ENCODE results near the gene PGBD5.
A peak's percentile ranks its signal among the peaks of the same experiment; 100 is the strongest.

Gene PGBD5

GRCh38 chr1:230368871-230369270, 57.3 kb downstream of the PGBD5 start:
- in situ Hi-C loops (cut with HindIII; ENCODE audit: low pct_ligation_motif_present, low sequenced_read_pairs) = no loop called here
- no peak overlapping the region for H3K27ac ChIP-seq
- no peak for TF ChIP-seq CTCF (IDR thresholded peaks at IDR 0.05; ENCODE audit: low read depth, low read length, missing control alignments)
- no peak for DNase-seq
- no peaks in the 10 kb centered on the region for H3K36me3 ChIP-seq (replicated peaks)
- H3K27me3 ChIP-seq (replicated peaks) = no peaks in the 10 kb centered on the region
- no peak overlapping the region for H3K4me3 ChIP-seq (ENCODE audit: low read depth, low read length)

- Histone ChIP-seq H3K36me3 (replicated peaks) (no peaks in the 10 kb centered on the region), H3K4me3 (ENCODE audit: low read depth, low read length) (no peak overlapping the region), H3K27me3 (replicated peaks) (no peaks in the 10 kb centered on the region), H3K27ac (no peak overlapping the region)
- TF ChIP-seq CTCF (IDR thresholded peaks at IDR 0.05; ENCODE audit: low read depth, low read length, missing control alignments) = no peak
- DNase-seq = no peak
- in situ Hi-C loops (cut with HindIII; ENCODE audit: low pct_ligation_motif_present, low sequenced_read_pairs) = no loop called here
Observed at GRCh38 chr1:230368363-230368762, 57.8 kb downstream of the PGBD5 start.

GRCh38 chr1:230366504-230366915, 59.6 kb downstream of the PGBD5 start:
- H3K27me3 ChIP-seq (replicated peaks) = no peaks in the 10 kb centered on the region
- H3K36me3 ChIP-seq (replicated peaks) = no peaks in the 10 kb centered on the region
- H3K27ac ChIP-seq = no peak overlapping the region
- no peak for TF ChIP-seq CTCF (IDR thresholded peaks at IDR 0.05; ENCODE audit: low read depth, low read length, missing control alignments)
- no peak overlapping the region for H3K4me3 ChIP-seq (ENCODE audit: low read depth, low read length)
- in situ Hi-C loops (cut with HindIII; ENCODE audit: low pct_ligation_motif_present, low sequenced_read_pairs) = no loop called here
- no peak for DNase-seq

- DNase-seq = no peak
- peak; percentile 30 for TF ChIP-seq CTCF (IDR thresholded peaks at IDR 0.05; ENCODE audit: low read depth, low read length, missing control alignments)
- Histone ChIP-seq H3K27ac (no peak overlapping the region), H3K27me3 (replicated peaks) (no peaks in the 10 kb centered on the region), H3K4me3 (ENCODE audit: low read depth, low read length) (no peak overlapping the region), H3K36me3 (replicated peaks) (no peaks in the 10 kb centered on the region)
- in situ Hi-C loops (cut with HindIII; ENCODE audit: low pct_ligation_motif_present, low sequenced_read_pairs) = no loop called here
Observed at GRCh38 chr1:230365723-230366307, 60.3 kb downstream of the PGBD5 start.

- in situ Hi-C loops (cut with HindIII; ENCODE audit: low pct_ligation_motif_present, low sequenced_read_pairs) = no loop called here
- TF ChIP-seq CTCF (IDR thresholded peaks at IDR 0.05; ENCODE audit: low read depth, low read length, missing control alignments) = no peak
- H3K4me3 ChIP-seq (ENCODE audit: low read depth, low read length) = no peak overlapping the region
- no peak for DNase-seq
- no peaks in the 10 kb centered on the region for H3K36me3 ChIP-seq (replicated peaks)
- no peaks in the 10 kb centered on the region for H3K27me3 ChIP-seq (replicated peaks)
- no peak overlapping the region for H3K27ac ChIP-seq
Observed at GRCh38 chr1:230362949-230363348, 63.2 kb downstream of the PGBD5 start.

- in situ Hi-C loops (cut with HindIII; ENCODE audit: low pct_ligation_motif_present, low sequenced_read_pairs) = no loop called here
- no peak for TF ChIP-seq CTCF (IDR thresholded peaks at IDR 0.05; ENCODE audit: low read depth, low read length, missing control alignments)
- H3K4me3 ChIP-seq (ENCODE audit: low read depth, low read length) = no peak overlapping the region
- no peak overlapping the region for H3K27ac ChIP-seq
- no peaks in the 10 kb centered on the region for H3K27me3 ChIP-seq (replicated peaks)
- H3K36me3 ChIP-seq (replicated peaks) = no peaks in the 10 kb centered on the region
- no peak for DNase-seq
Observed at GRCh38 chr1:230361941-230362340, 64.2 kb downstream of the PGBD5 start.

Measured in brain microvascular endothelial cell (primary cell).